ENCODE data around the gene CHSY1. TPM values are rescaled to one million over a fixed set of nuclear protein-coding genes. Genes with fewer than 3 reads are reported as not detected.

The CHSY1 gene
- total and polyA plus RNA-seq, 2 of the 13 experiments (the other 11 are each of a cell fraction or from before 2014, with no cell fraction given), result 13.3 to 13.7 TPM

- no peak for TF ChIP-seq CHCHD3 (CRISPR knock-in tag; IDR thresholded peaks at IDR 0.05)
- no peak for TF ChIP-seq ZIK1 (CRISPR knock-in tag; IDR thresholded peaks at IDR 0.05; ENCODE audit: borderline replicate concordance, low read depth)
- TF ChIP-seq HDAC2 (CRISPR knock-in tag; IDR thresholded peaks at IDR 0.05), result no peak
- no peak for TF ChIP-seq RARA (CRISPR knock-in tag; IDR thresholded peaks at IDR 0.05)
- TF ChIP-seq ZMAT5 (CRISPR knock-in tag; IDR thresholded peaks at IDR 0.05; ENCODE audit: borderline replicate concordance, low read depth), result no peak
- TF ChIP-seq KLF9 (CRISPR knock-in tag; IDR thresholded peaks at IDR 0.05; ENCODE audit: low read depth), result no peak
- TF ChIP-seq TRIM22 (IDR thresholded peaks at IDR 0.05), result no peak
These were observed 19.2 kb downstream of the CHSY1 start (continued) for GRCh38 chr15:101232677-101233076.

GRCh38 chr15:101228313-101228712, 23.5 kb downstream of the CHSY1 start:
- Histone ChIP-seq H3K4me2 (ENCODE audit: low read depth, low read length) (no peak overlapping the region), H3K9me3 (ENCODE audit: low read length) (no peaks in the 10 kb centered on the region), H3K4me3 (replicated peaks in 1 of 3; ENCODE audit: insufficient read depth in 1 of 3, low read depth in 2 of 3, low read length in 3 of 3) (no peak overlapping the region), H4K20me1 (ENCODE audit: insufficient read depth, low read length) (peaks cover 2% of the 10 kb centered on the region; the same call in 1 of the 2 replicates), H2AFZ (ENCODE audit: low read length) (no peak overlapping the region), H3K4me1 (ENCODE audit: insufficient read depth, low read length) (peaks cover 4% of the 10 kb centered on the region; the same call in 1 of the 2 replicates), H3K79me2 (ENCODE audit: insufficient read depth, low read length) (peaks cover 80% of the 10 kb centered on the region), H3K27me3 (ENCODE audit: control insufficient read depth in 1 of 2, insufficient read depth in 2 of 2, low read length in 2 of 2) (no peaks in the 10 kb centered on the region), H3K27ac (ENCODE audit: extremely low read length, insufficient read depth, low read length) (no peak overlapping the region), H3K36me3 (replicated peaks in 1 of 2; ENCODE audit: control insufficient read depth in 1 of 2, insufficient read depth in 2 of 2, low read length in 2 of 2) (peaks cover 10 to 44% of the 10 kb centered on the region in 2 experiments), H3K9ac (ENCODE audit: insufficient read depth, low read depth, low read length) (no peak overlapping the region)
- no TSS peak for BruUV-seq (replicated peaks)
- ATAC-seq (no peak), DNase-seq (ENCODE audit: low spot score) (no peak), FAIRE-seq (no peak)
- POLR2A ChIA-PET, result no interaction called here
- CTCF ChIA-PET (ENCODE audit: low intra/inter-chr PET ratio, low total read pairs), result no interaction called here
- intact Hi-C loops (cut with micrococcal nuclease; ENCODE audit: unreplicated experiment) (no loop called here), in situ Hi-C loops (cut with HindIII; ENCODE audit: extremely low pct_ligation_motif_present, low pct_unique_long_range_greater_than_20kb) (no loop called here)
- no peak for TF ChIP-seq MTF2 (CRISPR knock-in tag; IDR thresholded peaks at IDR 0.05; ENCODE audit: borderline replicate concordance)
- no peak for TF ChIP-seq RAD51 (IDR thresholded peaks at IDR 0.05; ENCODE audit: borderline replicate concordance)
- TF ChIP-seq ZNF235 (CRISPR knock-in tag; IDR thresholded peaks at IDR 0.05; ENCODE audit: borderline replicate concordance), result no peak
- TF ChIP-seq CHD4 (IDR thresholded peaks at IDR 0.05; ENCODE audit: borderline replicate concordance, low read length), result no peak
- no peak for TF ChIP-seq ZNF101 (CRISPR knock-in tag; IDR thresholded peaks at IDR 0.05; ENCODE audit: borderline replicate concordance, low read depth)
- no peak for TF ChIP-seq ZC3H4 (CRISPR knock-in tag; IDR thresholded peaks at IDR 0.05; ENCODE audit: borderline replicate concordance)
- TF ChIP-seq ATF5 (CRISPR knock-in tag; IDR thresholded peaks at IDR 0.05; ENCODE audit: low read depth), result no peak
- no peak for TF ChIP-seq BCLAF1 (IDR thresholded peaks at IDR 0.05)
- TF ChIP-seq SKIL (CRISPR knock-in tag; IDR thresholded peaks at IDR 0.05; ENCODE audit: borderline replicate concordance), result no peak
- TF ChIP-seq ZNF552 (CRISPR knock-in tag; IDR thresholded peaks at IDR 0.05; ENCODE audit: borderline replicate concordance), result no peak

Data from HepG2 (cell line).